Activated CD8-positive, alpha-beta memory T cell treated with anti-CD3 and anti-CD28 coated beads for 24 hours (primary cell): ENCODE measurements around the gene FIGN.

ENCODE experiments used
- DNase-seq: peaks from one replicate; pipeline ENCODE4 v3.0.0-alpha.2; 2020

Gene FIGN

GRCh38 chr2:163703386-163703785 lies 32.4 kb downstream of the FIGN start:
- no peak for DNase-seq

- no peak for DNase-seq
Observed at GRCh38 chr2:163701399-163702195, 34.2 kb downstream of the FIGN start.

- DNase-seq = no peak
Observed at GRCh38 chr2:163698857-163699256, 37.0 kb downstream of the FIGN start.

GRCh38 chr2:163697846-163698637 lies 37.8 kb downstream of the FIGN start:
- DNase-seq = no peak

GRCh38 chr2:163697429-163697828 lies 38.4 kb downstream of the FIGN start:
- no peak for DNase-seq

- DNase-seq = no peak
Observed at GRCh38 chr2:163693484-163693883, 42.3 kb downstream of the FIGN start.

GRCh38 chr2:163692611-163693482 lies 43.0 kb downstream of the FIGN start:
- no peak for DNase-seq

- no peak for DNase-seq
Observed at GRCh38 chr2:163692081-163692480, 43.7 kb downstream of the FIGN start.

GRCh38 chr2:163690896-163691295 lies 44.9 kb downstream of the FIGN start:
- DNase-seq = no peak

GRCh38 chr2:163687217-163687616 lies 48.6 kb downstream of the FIGN start:
- DNase-seq = no peak

- DNase-seq = no peak
Observed at GRCh38 chr2:163686289-163686688, 49.5 kb downstream of the FIGN start.

GRCh38 chr2:163682695-163683094 lies 53.1 kb downstream of the FIGN start:
- DNase-seq = no peak

- DNase-seq = no peak
Observed at GRCh38 chr2:163681745-163682144, 54.1 kb downstream of the FIGN start.

GRCh38 chr2:163675388-163675787 lies 60.4 kb downstream of the FIGN start:
- DNase-seq = no peak

GRCh38 chr2:163673522-163673921 lies 62.3 kb downstream of the FIGN start:
- DNase-seq = no peak

GRCh38 chr2:163670929-163671328 lies 64.9 kb downstream of the FIGN start:
- no peak for DNase-seq

- no peak for DNase-seq
Observed at GRCh38 chr2:163669506-163669905, 66.3 kb downstream of the FIGN start.

GRCh38 chr2:163667064-163667887 lies 68.5 kb downstream of the FIGN start:
- DNase-seq = no peak

GRCh38 chr2:163665817-163666216 lies 70.0 kb downstream of the FIGN start:
- no peak for DNase-seq

- no peak for DNase-seq
Observed at GRCh38 chr2:163665051-163665450, 70.8 kb downstream of the FIGN start.

- DNase-seq = no peak
Observed at GRCh38 chr2:163664610-163665009, 71.2 kb downstream of the FIGN start.

GRCh38 chr2:163662141-163662780 lies 73.5 kb downstream of the FIGN start:
- no peak for DNase-seq
